NCI-H345 treated with DMSO at 0.1 percent for 48 hours (cell line): Measurements from ENCODE around the gene CDK11B.
"Not testable (repeated sequence)": the region's sequence is repeated elsewhere in the genome, so short reads cannot be mapped to it uniquely, and the experiment has no call there.

ENCODE experiments used
- DNase-seq: peaks from one replicate; lab custom pipeline; 2025; ENCODE audit not compliant: unreplicated experiment; lab: John Stamatoyannopoulos, UW

The CDK11B gene

DNA sequence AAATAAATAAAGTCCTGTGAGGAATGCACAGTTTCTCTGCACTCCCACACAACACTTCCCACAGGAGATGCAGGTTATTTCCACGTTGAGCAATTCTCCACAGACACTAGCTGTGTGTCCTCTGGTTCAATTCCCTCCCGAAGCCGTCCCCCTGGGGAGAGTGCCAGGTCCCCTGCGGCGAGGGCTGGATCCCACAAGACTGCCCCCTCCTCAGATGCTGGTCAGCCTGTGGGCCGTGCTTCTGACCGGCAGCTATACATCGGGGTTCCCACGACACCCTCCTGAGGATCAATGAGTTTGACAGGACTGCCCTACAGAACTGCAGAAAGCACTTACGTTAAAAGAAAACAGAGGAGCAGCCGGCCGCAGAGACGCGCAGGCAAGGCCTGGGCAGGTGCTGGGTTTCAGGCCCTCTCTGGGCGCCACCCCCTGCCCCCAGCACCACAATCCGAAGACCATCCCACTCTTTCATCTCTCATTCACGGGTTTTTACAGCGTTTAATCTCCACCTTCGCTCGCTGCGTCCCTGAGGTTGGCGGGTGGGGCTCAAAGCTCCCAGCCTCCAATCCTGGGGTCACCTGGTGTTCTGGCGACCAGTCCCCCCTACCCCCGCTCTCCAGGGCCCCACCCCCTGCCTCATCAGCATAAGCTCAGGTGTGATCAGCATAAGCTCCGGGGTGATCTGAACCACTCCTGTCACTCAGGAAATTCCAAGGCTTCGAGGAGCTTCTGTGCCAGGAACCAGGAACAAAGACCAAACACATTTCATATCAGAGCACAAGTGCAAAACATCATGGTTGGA lies 24.5 kb upstream of the CDK11B start:
- no peak for DNase-seq

DNA sequence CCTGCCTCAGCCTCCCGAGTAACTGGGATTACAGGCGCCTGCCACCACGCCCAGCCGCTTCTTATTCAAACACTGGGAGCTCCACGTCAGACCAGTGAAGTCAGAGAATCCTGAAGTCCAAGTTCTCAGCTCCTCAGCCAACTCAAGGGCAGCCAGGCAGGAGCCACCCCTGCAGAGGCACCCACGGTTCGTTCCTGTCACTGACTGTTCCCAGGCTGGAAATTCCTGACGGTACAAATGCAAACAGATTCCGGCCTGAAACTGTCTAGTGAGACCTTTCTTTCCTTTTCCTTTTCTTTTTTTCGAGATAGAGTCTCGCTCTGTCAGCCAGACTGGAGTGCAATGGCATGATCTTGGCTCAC lies 22.1 kb upstream of the CDK11B start:
- DNase-seq, result no peak

DNA sequence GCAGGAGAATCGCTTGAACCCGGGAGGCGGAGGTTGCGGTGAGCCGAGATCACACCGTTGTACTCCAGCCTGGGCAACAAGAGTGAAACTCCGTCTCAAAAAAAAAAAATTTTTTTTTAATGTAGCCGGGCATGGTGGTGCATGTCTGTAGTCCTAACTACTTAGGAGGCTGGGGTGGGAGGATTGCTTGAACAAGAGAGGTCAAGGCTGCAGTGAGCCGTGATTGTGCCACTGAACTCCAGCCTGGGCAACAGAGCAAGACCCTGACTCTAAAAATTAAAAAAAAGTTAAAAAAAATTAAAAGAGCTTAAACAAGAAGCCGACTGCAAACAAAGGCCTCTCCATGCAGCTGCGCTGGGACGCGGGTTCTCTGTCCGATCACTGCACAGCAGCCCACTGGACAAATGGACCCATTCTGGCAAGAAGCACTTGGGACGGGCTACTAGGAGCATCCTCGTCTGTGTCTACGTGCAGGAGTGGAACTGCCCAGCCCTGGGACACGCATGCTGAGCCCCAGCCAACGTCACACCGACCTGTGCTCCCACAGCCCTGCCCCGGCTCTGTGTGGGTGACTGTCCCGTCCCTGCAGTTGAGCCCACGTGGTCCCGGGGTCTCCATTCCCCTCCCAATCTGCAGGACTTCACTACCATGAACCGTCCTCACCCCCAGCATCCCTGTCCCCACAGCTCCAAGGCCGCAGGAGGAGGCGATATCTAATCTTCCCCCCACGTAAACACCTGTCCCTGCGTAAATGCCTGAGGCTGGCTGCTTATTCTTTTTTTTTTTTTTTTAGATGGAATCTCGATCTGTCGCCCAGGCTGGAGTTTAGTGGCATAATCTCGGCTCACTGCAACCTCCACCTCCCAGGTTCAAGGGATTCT lies 21.5 kb upstream of the CDK11B start:
- no peak for DNase-seq

DNA sequence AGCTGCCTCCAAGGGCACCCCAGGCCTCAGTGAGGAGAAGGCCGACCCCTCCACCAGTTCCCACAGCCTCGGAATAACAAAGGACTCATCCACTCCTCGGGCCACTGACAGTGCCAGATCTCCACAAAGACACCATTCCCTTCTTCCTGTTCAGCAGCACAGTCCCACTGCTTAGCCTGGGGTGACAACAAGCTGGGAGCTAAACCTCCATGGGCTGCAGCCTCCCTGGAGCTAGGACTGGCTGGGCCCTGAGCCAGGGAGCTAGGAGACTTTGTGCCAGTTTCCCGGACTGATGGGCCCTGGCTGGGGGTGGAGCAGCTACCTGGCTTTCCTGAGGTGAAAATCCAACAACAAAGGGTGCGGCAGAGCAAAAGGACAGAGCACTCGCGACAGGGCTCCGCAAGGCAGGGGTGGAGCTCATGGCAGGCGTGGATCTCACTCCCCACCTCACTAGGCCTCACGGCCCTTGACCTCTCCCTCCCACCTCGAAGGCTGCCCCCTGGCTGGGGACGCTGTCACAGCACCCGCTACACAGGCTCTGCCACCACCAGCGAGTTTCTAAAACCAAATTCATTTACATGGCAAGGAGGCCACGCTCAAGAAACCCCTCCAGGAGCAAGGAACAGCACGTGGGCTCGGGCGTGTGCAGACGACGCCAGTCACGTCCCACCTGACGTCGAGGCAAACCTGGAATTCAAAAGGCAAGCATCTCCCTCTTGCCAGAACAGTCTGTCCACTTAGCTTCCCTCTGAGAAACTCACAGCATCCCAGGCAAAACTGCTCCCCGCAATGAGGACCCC lies 20.0 kb upstream of the CDK11B start:
- no peak for DNase-seq

DNA sequence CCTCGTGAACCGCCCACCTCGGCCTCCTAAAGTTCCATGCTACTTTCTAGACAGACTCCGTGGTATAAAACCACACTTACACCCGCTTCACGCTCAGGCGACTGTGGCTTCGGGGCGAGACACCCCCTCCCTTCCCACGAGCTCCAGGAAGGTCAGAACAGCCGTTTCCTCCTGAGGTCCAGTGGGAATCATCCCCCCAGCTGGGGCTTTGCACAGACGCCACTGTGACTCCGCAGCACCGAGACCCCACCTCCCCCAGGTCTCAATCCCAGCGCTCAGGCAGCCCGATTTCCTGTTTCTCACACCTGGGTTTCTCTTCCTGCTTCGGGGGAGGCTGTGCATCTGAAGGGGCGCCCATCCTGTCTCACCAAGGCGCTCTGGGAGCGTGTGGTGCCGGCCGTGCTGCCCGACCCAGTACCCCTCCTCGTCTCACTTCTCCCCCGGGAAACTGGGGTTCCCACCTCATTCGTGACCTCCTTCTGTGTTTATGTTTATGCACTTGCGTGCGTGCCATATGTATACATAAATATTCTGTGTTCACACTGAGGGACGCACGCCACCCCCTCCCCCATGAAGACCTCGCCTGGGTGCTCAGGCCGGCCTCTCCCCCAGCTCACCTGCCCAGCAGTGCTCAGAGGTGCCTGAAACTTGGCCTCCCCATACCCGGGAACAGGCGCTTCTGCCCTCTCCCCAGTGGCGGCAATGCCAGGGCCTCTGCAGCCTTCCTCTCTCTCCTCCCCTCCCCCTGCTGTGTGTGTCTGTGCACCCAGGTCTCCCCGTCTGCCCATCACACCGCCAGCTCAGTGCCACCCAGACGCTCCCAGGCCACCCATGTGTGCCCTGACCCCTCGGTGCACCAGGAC lies 19.1 kb upstream of the CDK11B start:
- DNase-seq, result no peak

DNA sequence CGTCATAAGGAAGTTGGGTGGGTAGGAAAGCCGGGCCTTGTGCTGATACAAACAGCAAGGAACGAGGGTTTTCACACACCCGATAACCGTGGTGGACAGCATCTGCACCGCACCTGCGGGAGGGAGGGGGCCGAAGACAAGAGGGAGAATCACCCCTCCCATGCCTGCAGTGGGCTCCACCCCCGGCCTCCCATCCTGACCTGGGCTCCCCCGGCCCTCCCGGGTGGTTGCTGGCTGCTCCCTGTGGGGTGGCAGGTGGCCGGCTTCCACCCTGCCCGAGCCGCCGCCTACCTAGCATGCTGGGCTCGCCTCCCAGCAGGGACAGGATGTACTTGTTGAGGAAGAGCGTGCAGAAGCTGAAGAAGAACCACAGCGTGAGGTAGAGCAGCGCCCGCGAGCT lies 17.3 kb upstream of the CDK11B start:
- not testable (repeated sequence) for DNase-seq

DNA sequence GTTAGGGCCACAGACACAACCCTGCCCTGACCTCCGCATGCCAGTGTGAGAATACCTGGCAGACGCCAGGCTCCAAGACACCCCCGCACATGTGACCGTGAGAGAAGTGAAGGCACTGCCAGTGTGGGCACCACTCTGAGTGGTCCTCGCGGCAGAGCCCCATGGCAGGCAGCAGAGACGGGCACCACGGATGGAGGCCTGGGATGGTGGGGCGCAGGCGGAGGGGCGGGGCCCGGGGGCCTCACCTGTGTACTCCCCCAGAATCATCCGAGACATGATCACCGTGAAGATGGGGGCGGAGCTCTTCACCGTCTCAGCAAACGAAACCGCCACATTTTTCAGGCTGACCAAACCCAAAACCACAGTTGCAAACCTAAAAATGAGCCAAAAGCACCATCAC lies 16.4 kb upstream of the CDK11B start:
- DNase-seq, result not testable (repeated sequence)

DNA sequence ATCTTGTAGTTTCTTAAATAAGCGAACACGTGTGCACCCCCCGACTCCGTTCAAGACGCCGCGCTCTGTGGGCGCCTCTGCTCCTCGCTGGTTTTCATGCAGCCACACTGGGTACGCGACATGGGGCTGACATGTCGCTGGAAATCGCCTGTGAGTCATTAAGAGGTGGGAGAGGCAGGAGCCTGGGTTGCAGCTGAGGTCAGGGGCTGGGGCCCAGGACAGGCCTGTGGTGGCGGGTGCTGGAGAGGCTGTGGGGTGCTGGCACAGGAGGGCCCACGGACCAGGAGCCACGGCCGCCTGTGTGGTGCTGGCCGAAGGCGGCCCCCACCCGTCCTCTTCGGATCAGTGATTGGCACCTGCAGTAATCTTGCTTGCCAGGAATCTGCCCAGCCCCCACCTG lies 16.0 kb upstream of the CDK11B start:
- not testable (repeated sequence) for DNase-seq

DNA sequence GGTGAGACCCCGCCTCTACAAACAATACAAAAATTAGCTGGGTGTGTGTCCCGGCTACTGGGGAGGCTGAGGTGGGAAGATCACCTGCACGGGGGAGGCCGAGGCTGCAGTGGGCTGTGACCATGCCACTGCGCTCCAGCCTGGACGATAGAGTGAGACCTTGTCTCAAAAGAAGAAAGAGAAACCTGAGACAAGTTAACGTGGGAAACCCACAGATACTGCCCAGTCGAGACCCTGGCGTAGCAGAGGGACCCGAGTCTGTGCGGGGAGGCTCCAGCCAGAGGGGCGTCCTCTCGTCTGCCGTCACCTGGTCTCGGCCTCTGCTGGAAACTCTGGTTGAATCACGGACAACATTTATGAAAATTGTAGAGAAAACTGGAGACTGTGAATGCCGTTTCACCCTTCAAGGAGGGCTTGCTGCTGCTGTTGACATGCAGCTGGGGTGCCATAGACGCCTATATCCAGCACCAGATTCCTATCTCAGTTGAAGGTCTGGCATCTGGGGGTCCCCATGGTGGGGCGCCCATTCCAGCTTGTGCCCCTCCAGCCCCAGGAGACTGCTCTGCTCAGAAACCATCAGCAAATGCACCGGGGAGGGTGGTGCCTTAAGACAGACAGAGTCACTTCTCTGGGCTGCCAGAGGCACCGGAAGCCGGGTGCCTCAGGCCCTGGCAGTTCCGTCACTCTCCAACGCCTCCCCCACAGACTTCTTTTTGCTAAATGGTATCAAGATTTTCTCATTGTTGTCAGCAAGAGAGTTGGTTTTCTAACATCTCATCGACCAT lies 13.6 kb upstream of the CDK11B start:
- DNase-seq, result no peak

DNA sequence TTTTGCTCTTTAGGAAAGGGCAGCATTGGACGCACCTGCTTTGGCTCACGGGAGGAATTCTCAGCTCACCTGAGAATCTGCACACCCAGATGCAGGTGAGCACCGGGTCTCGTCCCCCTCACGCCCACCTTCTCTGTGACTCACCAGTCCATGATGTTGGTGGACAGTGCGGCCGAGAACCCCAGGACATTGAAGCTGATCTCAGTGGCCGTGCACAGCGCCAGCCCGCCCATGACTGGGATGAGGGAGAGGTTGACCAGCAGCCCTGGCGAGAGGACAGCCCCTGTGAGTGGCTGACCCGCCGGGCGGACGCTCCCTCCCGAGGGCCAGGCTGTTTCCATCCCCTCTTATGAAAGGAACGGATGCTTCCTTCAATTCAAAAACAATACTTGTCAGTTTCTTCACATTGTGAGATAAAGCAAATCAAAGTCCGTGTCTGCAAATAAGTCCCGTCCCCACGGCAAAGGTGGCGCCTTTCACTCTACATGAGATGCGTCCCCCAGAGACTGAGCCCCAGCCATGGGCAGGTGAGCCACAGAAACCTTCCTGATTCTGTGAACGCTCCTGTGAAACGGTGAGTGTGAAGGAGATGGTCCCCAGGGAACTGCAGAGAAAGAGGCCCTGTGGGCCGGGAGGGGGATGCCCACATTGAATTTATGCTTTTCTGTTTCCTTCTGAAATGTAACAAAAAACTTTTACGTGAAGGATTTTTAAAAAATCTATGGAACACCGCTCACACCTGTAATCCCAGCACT lies 12.7 kb upstream of the CDK11B start:
- DNase-seq, result no peak

DNA sequence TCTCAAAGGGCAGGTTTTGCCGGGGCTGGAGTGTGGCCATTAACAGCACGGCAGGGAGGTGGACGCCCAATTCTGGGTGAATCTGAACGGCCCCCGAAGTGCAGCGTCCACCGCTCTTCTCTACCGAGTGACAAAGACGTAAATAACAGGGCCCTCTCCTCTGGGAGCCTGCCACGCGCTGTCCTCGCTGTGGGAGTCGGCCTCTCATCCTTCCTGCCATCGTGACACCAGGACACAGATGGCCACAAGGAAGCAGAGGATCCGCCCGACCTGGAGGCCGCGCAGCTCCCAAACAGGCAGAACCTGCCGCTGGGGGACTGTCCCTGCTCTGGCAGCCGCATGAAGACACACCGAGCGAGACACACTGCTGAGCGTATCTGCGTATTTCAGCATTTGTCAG lies 12.1 kb upstream of the CDK11B start:
- no peak for DNase-seq

DNA sequence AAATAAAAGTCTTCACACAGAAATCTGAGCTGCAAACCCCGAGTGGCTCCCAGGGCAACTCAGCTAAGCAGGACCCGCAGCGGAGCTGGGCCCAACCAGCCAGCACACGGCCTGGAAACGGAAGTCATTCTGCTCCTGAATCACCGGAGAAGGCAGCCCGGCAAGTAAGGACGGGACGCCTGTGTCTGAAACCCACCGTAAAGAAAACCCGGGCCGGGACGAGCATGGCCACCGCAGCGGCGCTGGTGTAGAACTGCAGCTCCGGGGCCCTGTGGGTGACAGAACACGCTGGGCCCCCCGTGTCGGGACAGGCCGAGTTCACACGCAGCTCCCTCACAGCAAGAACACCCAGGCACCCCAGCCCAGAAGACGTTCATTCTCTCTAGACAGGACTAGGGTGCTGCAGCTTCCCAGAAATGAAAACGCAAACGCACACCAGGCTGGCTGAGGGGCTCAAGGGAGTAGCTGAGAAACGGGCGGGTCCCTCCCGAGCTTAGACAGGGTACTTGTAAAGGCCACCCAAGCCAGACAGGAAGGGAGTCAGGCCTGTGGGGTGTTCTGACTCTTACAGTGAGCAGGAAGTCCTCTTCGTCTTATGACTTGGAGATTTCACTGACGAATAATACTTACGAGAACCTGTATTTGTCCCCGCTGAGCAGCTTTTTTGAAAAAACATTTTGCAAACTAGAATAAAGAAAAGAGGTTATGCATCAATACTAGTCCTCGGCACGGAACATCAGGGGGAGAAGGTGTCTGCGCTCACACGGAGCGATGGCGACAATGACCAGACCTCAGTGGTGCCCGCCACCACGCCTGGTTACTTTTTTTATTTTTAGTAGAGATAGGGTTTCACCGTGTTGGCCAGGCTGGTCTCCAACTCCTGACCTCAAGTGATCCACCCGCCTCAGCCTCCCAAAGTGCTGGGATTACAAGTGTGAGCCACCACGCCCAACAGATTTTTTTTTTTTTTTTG lies 10.9 kb upstream of the CDK11B start:
- no peak for DNase-seq

DNA sequence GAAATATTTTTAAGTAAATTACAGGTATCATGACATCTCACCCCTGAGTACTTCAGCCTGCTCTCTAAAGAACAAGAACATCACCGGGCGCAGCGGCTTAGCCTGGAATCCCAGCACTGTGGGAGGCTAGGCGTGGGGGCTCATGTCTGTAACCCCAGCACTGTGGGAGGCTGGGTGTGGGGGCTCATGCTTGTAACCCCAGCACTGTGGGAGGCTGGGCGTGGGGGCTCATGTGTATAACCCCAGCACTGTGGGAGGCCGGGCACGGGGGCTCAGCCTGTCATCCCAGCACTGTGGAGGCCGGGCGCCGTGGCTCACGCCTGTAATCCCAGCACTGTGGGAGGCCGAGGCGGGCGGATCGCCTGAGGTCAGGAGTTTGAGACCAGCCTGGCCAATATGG lies 7.7 kb upstream of the CDK11B start:
- no peak for DNase-seq

DNA sequence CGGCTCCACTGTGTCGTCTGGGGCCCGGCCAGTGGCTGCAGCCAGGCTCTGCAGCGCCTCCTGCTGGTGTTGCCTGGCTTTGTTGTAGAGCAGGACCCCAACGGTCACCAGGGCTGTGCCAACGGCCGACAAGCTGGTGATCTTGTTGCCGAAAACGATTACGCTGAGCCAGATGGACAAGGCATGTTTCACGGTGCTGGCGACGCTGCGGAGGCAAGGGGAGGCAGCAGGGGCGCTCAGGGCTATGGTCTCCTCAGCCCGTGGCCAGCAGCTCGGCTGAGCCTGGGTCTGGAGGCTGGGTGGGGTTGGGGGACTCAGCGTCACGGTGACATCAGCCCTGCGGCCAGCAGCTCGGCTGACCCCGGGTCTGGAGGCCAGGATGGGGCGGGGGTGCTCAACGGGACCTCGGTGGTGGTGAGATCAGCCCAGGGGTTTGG lies 7.0 kb upstream of the CDK11B start:
- DNase-seq, result no peak

DNA sequence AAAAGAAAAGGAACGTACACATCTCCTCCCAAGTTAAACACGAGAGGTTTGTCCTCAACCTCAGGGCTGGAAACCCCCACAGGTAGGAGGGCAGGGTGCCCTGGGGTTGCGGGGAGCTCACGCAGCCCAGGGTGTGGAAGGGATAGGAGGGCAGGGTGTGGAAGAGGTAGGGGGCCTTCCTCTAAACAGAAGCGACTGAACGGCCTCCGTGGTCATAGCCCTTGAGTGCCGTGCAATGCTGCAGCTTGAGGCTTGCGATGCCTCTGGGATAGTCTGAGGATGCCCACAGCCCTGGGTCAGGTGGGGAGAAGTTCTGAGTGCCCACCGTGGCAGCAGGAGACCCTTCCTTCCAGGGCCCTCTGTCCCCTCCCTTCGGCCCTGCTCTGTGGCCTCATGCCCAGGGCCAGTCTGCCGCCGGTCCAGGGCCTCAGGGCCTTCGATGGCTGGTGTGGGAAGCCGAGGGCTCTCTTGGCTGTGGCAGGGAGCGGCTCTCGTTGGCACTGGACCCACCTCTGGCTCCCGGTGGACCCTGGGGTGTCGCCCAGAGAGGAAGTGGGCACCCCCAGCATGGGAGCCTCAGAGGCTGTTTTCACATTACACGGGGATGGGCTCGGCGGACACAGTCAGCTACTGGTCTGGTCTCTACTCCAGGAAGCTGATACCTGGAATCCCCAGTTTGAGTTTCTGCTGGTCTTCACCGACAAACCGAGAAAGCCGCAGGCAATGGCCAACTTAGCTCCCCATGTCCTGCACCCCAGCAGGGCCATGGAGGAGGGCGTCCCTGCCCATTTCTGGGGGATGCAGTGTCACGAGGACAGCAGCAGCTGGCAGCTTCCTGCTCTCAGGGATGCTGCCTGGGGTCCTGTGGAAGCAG lies 6.4 kb upstream of the CDK11B start:
- no peak for DNase-seq

DNA sequence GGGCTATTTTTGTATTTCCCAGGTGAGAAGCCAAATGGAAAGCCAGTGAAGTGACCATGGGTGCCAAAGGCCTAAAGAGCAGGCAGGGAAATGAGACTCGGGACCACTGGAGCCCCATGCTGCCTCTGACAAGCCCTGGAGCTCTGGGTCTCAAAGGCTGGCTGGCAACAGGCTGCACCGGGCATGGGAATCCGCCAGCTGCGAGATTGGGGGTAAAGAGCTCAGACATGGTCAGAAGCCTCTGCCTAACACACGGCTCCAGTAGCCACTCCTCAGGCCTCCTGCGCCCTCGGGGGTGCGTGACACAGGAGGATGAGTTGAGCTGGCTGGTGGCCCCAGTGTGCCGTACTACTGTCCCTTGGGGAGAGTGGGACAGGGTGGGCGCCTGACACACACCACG lies 5.5 kb upstream of the CDK11B start:
- DNase-seq, result not testable (repeated sequence)
